GM19239 (cell line): ENCODE results near the gene GNAI1.

ENCODE experiments used
- DNase-seq: peaks from one replicate; pipeline ENCODE4 v3.0.0; 2011; ENCODE audit warnings: low spot score; ENCODE audit not compliant: insufficient read length
- FAIRE-seq: peaks from 2 replicates; lab custom pipeline; 2011; peaks lifted over from hg19 to GRCh38; lab: Jason Lieb, UNC

Gene GNAI1

GRCh38 chr7:80204919-80205318, 70.3 kb downstream of the GNAI1 start:
- DNase-seq, result no peak
- no peak for FAIRE-seq

- no peak for DNase-seq
- FAIRE-seq, result no peak
Observed at GRCh38 chr7:80206763-80207162, 72.1 kb downstream of the GNAI1 start.

- no peak for DNase-seq
Observed at GRCh38 chr7:80207501-80207900, 72.9 kb downstream of the GNAI1 start.

GRCh38 chr7:80208700-80209099, 74.1 kb downstream of the GNAI1 start:
- DNase-seq, result no peak
- no peak for FAIRE-seq

More at GRCh38 chr7:80207501-80207900, 72.9 kb downstream of the GNAI1 start:
- FAIRE-seq, result no peak

GRCh38 chr7:80210400-80210799, 75.8 kb downstream of the GNAI1 start:
- FAIRE-seq (no peak), DNase-seq (no peak)

GRCh38 chr7:80213814-80214213, 79.2 kb downstream of the GNAI1 start:
- DNase-seq (no peak), FAIRE-seq (no peak)

GRCh38 chr7:80215734-80216133, 81.1 kb downstream of the GNAI1 start:
- DNase-seq (no peak), FAIRE-seq (no peak)

GRCh38 chr7:80216996-80217842, 82.6 kb downstream of the GNAI1 start:
- no peak for FAIRE-seq
- no peak for DNase-seq

- DNase-seq (no peak), FAIRE-seq (no peak)
Observed at GRCh38 chr7:80218723-80219122, 84.1 kb downstream of the GNAI1 start.

- FAIRE-seq, result no peak
Observed at GRCh38 chr7:80220022-80220634, 85.5 kb downstream of the GNAI1 start.

GRCh38 chr7:80224415-80224814, 89.8 kb downstream of the GNAI1 start:
- no peak for DNase-seq
- FAIRE-seq, result no peak

More at GRCh38 chr7:80220022-80220634, 85.5 kb downstream of the GNAI1 start:
- DNase-seq, result no peak

GRCh38 chr7:80225361-80225760, 90.7 kb downstream of the GNAI1 start:
- no peak for DNase-seq
- no peak for FAIRE-seq

GRCh38 chr7:80226629-80227028, 92.0 kb downstream of the GNAI1 start:
- FAIRE-seq (no peak), DNase-seq (no peak)

- FAIRE-seq (no peak), DNase-seq (no peak)
Observed at GRCh38 chr7:80230327-80230726, 95.7 kb downstream of the GNAI1 start.

GRCh38 chr7:80231707-80232106, 97.1 kb downstream of the GNAI1 start:
- DNase-seq, result no peak
- FAIRE-seq, result no peak

GRCh38 chr7:80232979-80233724, 98.5 kb downstream of the GNAI1 start:
- no peak for DNase-seq
- FAIRE-seq, result no peak

- FAIRE-seq (no peak), DNase-seq (no peak)
Observed at GRCh38 chr7:80235334-80235733, 100.7 kb downstream of the GNAI1 start.

GRCh38 chr7:80236681-80237080, 102.0 kb downstream of the GNAI1 start:
- no peak for DNase-seq
- no peak for FAIRE-seq

- FAIRE-seq (no peak), DNase-seq (no peak)
Observed at GRCh38 chr7:80240265-80241025, 105.8 kb downstream of the GNAI1 start.

- FAIRE-seq (no peak), DNase-seq (no peak)
Observed at GRCh38 chr7:80241671-80242070, 107.0 kb downstream of the GNAI1 start.
